T-helper 2 cell treated with Interferon-gamma antibody and Interleukin-4, amounts not matched to agents 100 ng/mL and 5 ng/mL, for 36 hours (primary cell): Measurements from ENCODE around the gene GLRX3. TPM values are rescaled to one million over a fixed set of nuclear protein-coding genes. Genes with fewer than 3 reads are reported as not detected.

Experiments
- intact Hi-C: fragments of 100-400 bp; cut with micrococcal nuclease; formaldehyde crosslinking; loops from one replicate; pipeline ENCODE4 v1.15.1; 2023
- total RNA-seq: library from RNA; stranded (reverse); gene quantifications from 2 replicates; pipeline ENCODE4 v1.2.3, GENCODE V29; 2022

The GLRX3 gene
- total RNA-seq, 1 donor from 2014 or later: 97.7 TPM

- intact Hi-C loops: no loop called here
These were observed 66.9 kb downstream of the GLRX3 start for GRCh38 chr10:130202984-130203621.

GRCh38 chr10:130203626-130204025 is 67.4 kb downstream of the GLRX3 start:
- intact Hi-C loops: no loop called here

- intact Hi-C loops: no loop called here
These were observed 70.1 kb downstream of the GLRX3 start for GRCh38 chr10:130206216-130206737.

- intact Hi-C loops: no loop called here
These were observed 71.0 kb downstream of the GLRX3 start for GRCh38 chr10:130207205-130207604.

GRCh38 chr10:130208807-130209206 is 72.6 kb downstream of the GLRX3 start:
- intact Hi-C loops: no loop called here

GRCh38 chr10:130212746-130213145 is 76.6 kb downstream of the GLRX3 start:
- intact Hi-C loops: no loop called here

GRCh38 chr10:130213286-130214080 is 77.3 kb downstream of the GLRX3 start:
- intact Hi-C loops: no loop called here

GRCh38 chr10:130214431-130214830 is 78.2 kb downstream of the GLRX3 start:
- intact Hi-C loops: no loop called here

GRCh38 chr10:130215151-130215930 is 79.2 kb downstream of the GLRX3 start:
- intact Hi-C loops: no loop called here

- intact Hi-C loops: no loop called here
These were observed 79.7 kb downstream of the GLRX3 start for GRCh38 chr10:130215931-130216231.

GRCh38 chr10:130218181-130218641 is 82.0 kb downstream of the GLRX3 start:
- intact Hi-C loops: no loop called here

- intact Hi-C loops: no loop called here
These were observed 82.7 kb downstream of the GLRX3 start for GRCh38 chr10:130218936-130219335.

GRCh38 chr10:130220251-130221185 is 84.3 kb downstream of the GLRX3 start:
- intact Hi-C loops: no loop called here

GRCh38 chr10:130221456-130222375 is 85.5 kb downstream of the GLRX3 start:
- intact Hi-C loops: no loop called here

GRCh38 chr10:130222381-130222780 is 86.2 kb downstream of the GLRX3 start:
- intact Hi-C loops: no loop called here

GRCh38 chr10:130224228-130224627 is 88.0 kb downstream of the GLRX3 start:
- intact Hi-C loops: no loop called here

GRCh38 chr10:130226012-130226411 is 89.8 kb downstream of the GLRX3 start:
- intact Hi-C loops: no loop called here

- intact Hi-C loops: no loop called here
These were observed 91.7 kb downstream of the GLRX3 start for GRCh38 chr10:130227883-130228282.
